ENCODE measurements around the gene TDRD9. TPM values are rescaled to one million over a fixed set of nuclear protein-coding genes. Genes with fewer than 3 reads are reported as not detected.

TDRD9 gene
- total RNA-seq, 1 donor = 0.45 TPM

GRCh38 chr14:104007121-104007520 is 78.9 kb downstream of the TDRD9 start:
- H3K4me3 ChIP-seq (ENCODE audit: low read depth, low read length) = no peak overlapping the region
- no peak for DNase-seq (ENCODE audit: low read depth)
- no peak for TF ChIP-seq CTCF (IDR thresholded peaks at IDR 0.05; ENCODE audit: insufficient read depth, low read length)

DNA sequence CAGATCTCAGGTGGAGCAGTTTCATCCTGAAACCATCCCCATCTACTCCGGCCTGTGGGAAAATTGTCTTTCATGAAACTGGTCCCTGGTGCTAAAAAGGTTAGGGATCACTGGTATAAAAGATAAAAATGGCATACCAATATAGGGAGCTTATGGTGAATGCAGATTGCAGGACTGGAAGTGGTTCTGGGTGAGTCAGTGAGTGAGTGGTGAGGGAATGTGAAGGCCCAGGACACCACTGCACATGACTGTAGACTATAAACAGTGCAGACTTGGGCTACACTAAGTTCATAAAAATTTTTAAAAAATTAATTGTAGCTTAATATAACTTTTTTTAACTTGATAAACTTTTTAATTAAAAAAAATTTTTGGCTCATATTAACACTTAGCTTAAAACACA is 81.0 kb downstream of the TDRD9 start:
- H3K4me3 ChIP-seq (ENCODE audit: low read depth, low read length) = no peak overlapping the region
- TF ChIP-seq CTCF (IDR thresholded peaks at IDR 0.05; ENCODE audit: insufficient read depth, low read length) = no peak
- no peak for DNase-seq (ENCODE audit: low read depth)

DNA sequence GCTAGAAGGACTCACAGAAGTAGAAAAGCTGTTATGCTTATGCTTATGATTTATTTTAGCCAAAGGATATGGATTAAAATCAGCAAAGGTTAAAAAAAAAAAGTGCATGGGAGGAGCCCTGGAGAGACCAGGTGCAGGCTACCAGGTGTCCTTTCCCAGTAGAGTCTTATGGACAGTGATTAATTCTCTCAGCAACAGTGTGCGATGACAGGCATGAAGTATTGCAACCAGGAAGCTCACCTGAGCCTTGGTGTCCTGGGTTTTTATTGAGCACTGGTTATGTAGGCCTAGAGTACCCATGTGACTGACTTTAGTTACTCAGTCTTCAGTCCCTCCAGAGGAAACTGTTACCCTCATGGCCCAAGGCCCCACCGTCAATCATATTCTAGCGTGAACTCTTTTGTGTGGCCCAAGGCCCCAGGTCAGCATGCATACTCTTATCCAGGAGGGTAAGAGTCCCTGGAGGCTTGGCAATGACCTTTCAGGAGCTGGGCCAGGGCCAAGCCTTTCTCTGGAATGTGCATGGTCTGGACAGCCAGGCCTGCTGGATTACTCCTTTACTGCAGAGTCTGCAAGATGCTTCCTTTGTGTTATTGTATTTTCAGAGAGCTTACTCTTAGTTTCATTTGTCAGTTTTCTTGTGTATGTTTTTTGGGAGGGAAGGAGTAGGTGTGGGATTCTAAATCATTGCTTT is 83.7 kb downstream of the TDRD9 start:
- no peak overlapping the region for H3K4me3 ChIP-seq (ENCODE audit: low read depth, low read length)
- no peak for TF ChIP-seq CTCF (IDR thresholded peaks at IDR 0.05; ENCODE audit: insufficient read depth, low read length)
- no peak for DNase-seq (ENCODE audit: low read depth)

DNA sequence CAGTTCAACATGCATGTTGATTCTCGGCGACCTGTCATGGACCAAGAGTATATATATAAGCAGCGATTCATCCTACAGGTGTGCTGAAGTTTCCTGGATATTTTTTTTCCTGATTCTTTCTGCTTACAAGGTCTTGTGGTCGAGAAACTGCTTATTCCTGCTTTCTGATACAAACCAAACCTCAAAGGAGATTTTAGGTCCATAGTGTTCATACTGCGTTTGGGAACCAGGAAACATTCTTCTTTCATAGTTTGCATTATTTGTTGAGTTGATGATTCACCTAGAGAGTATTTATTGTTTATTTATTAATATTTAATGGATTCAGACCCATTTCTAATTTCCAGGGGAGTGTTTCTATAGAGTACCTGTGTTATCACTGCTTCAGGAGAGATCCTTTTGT is 86.5 kb downstream of the TDRD9 start:
- no peak for TF ChIP-seq CTCF (IDR thresholded peaks at IDR 0.05; ENCODE audit: insufficient read depth, low read length)
- H3K4me3 ChIP-seq (ENCODE audit: low read depth, low read length) = no peak overlapping the region
- DNase-seq (ENCODE audit: low read depth) = no peak

GRCh38 chr14:104016873-104017650 is 88.8 kb downstream of the TDRD9 start:
- no peak for DNase-seq (ENCODE audit: low read depth)
- H3K4me3 ChIP-seq (ENCODE audit: low read depth, low read length) = no peak overlapping the region
- TF ChIP-seq CTCF (IDR thresholded peaks at IDR 0.05; ENCODE audit: insufficient read depth, low read length) = no peak

- no peak for DNase-seq (ENCODE audit: low read depth)
- no peak overlapping the region for H3K4me3 ChIP-seq (ENCODE audit: low read depth, low read length)
- TF ChIP-seq CTCF (IDR thresholded peaks at IDR 0.05; ENCODE audit: insufficient read depth, low read length) = no peak
Observed at GRCh38 chr14:104019029-104019428, 90.8 kb downstream of the TDRD9 start.

All from fibroblast of the aortic adventitia (primary cell).